ENCODE results near the gene NCF4. TPM values are rescaled to one million over a fixed set of nuclear protein-coding genes. Genes with fewer than 3 reads are reported as not detected.

The NCF4 gene
- total RNA-seq, 1 experiment from 2014 or later = not detected

DNA sequence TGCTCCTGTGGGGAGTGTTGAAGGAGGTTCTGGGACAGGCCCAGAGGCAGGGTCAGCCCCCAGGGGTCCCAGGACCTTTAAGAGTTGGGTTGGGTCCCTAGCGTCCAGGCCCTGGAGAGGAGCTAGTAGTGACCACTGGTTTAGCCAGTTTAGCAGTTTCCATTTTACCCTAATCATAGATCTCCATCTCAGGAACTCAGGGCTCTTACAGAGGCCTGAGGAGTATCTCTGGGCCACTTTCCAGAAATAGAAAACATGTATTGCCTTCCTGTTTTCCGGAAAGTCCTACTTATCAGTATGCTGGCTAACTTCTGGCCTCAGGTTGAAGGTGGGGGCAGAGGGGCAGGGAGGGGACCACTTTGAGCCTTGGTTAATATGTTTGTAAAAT lies 13.5 kb downstream of the NCF4 start:
- Histone ChIP-seq H3K18ac (ENCODE audit: insufficient read length, low read depth, low read length) (no peak overlapping the region), H3K27me3 (ENCODE audit: insufficient read depth, low read length) (no peaks in the 10 kb centered on the region), H2BK5ac (ENCODE audit: insufficient read length, low read length) (no peak overlapping the region), H3K23me2 (ENCODE audit: insufficient read length, low read depth, low read length, poor library complexity, severe bottlenecking) (no peaks in the 10 kb centered on the region), H3T11ph (ENCODE audit: low read length) (no peak overlapping the region), H2AFZ (ENCODE audit: low read length) (no peak overlapping the region), H2AK5ac (ENCODE audit: insufficient read length, low read length) (no peak overlapping the region), H3K79me1 (ENCODE audit: insufficient read depth, low read depth, low read length, poor library complexity, severe bottlenecking) (no peaks in the 10 kb centered on the region), H3K14ac (ENCODE audit: insufficient read depth, low read length) (no peak overlapping the region), H3K56ac (ENCODE audit: insufficient read length, low read depth, low read length) (no peak overlapping the region), H4K91ac (ENCODE audit: insufficient read length, low read depth, low read length) (no peak overlapping the region), H2BK20ac (ENCODE audit: low read depth, low read length, poor library complexity, severe bottlenecking) (no peak overlapping the region), H3K79me2 (ENCODE audit: insufficient read depth, low read length) (no peaks in the 10 kb centered on the region), H4K8ac (replicated peaks; ENCODE audit: insufficient read length, low read depth, low read length) (no peak overlapping the region), H3K27ac (ENCODE audit: insufficient read length, low read depth, low read length) (no peak overlapping the region), H3K9ac (ENCODE audit: extremely low read depth, insufficient read length, low read length) (no peak overlapping the region), H3K4me1 (ENCODE audit: insufficient read depth, low read length) (no peaks in the 10 kb centered on the region), H3K4me2 (ENCODE audit: insufficient read depth, insufficient read length, low read length) (no peak overlapping the region), H2BK15ac (ENCODE audit: low read depth, low read length) (no peak overlapping the region), H2BK120ac (ENCODE audit: low read depth, low read length, poor library complexity, severe bottlenecking) (no peak overlapping the region), H2BK12ac (ENCODE audit: insufficient read length, low read depth, low read length) (no peak overlapping the region), H4K20me1 (ENCODE audit: control insufficient read depth, insufficient read depth, insufficient read length) (no peaks in the 10 kb centered on the region), H3K23ac (ENCODE audit: insufficient read length, low read depth, low read length) (no peak overlapping the region), H4K5ac (ENCODE audit: insufficient read length, low read depth, low read length) (no peak overlapping the region), H3K9me3 (ENCODE audit: control insufficient read depth, low read depth, low read length) (no peaks in the 10 kb centered on the region), H3K4ac (ENCODE audit: low read depth, low read length) (no peak overlapping the region)
- Mint-ChIP-seq H3K36me3 (ENCODE audit: insufficient read depth in 1 of 3, low read depth in 3 of 3) (no peaks in the 10 kb centered on the region), H3K27ac (no peak overlapping the region), H3K4me3 (no peak overlapping the region), H3K9me3 (peaks cover 8 to 12% of the 10 kb centered on the region in 2 experiments; a peak in 3 of 5 replicates), H3K4me1 (peaks cover 5% of the 10 kb centered on the region in 2 experiments; a peak in 2 of 4 replicates), H3K27me3 (ENCODE audit: low read depth) (peaks cover 54% of the 10 kb centered on the region)
- WGBS (ENCODE audit: extremely low coverage, insufficient read length, low lambda C conversion rate) = no CpG with 5 or more reads among the region's 2 CpGs
- no peak for DNase-seq
- TF ChIP-seq, protein P1, sequence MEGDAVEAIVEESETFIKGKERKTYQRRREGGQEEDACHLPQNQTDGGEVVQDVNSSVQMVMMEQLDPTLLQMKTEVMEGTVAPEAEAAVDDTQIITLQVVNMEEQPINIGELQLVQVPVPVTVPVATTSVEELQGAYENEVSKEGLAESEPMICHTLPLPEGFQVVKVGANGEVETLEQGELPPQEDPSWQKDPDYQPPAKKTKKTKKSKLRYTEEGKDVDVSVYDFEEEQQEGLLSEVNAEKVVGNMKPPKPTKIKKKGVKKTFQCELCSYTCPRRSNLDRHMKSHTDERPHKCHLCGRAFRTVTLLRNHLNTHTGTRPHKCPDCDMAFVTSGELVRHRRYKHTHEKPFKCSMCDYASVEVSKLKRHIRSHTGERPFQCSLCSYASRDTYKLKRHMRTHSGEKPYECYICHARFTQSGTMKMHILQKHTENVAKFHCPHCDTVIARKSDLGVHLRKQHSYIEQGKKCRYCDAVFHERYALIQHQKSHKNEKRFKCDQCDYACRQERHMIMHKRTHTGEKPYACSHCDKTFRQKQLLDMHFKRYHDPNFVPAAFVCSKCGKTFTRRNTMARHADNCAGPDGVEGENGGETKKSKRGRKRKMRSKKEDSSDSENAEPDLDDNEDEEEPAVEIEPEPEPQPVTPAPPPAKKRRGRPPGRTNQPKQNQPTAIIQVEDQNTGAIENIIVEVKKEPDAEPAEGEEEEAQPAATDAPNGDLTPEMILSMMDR (conservative IDR thresholded peaks at IDR 0.05) = no peak
